HCT116 (cell line): ENCODE data around the gene PLP1. TPM values are rescaled to one million over a fixed set of nuclear protein-coding genes. Genes with fewer than 3 reads are reported as not detected.

ENCODE experiments used
- ATAC-seq: fragments of 200-7000 bp; cut with Tn5 transposase; 2 replicates; pipeline ENCODE4 v1.9.1; 2020; ENCODE audit warnings: mild to moderate bottlenecking, moderate library complexity
- BruUV-seq: library from RNA; stranded (reverse); fragments of 400-500 nt; replicated peaks from 2 replicates; lab custom pipeline; 2021; lab: Mats Ljungman, UMichigan
- CTCF ChIA-PET: fragments of 300-600 bp; sonication (Branson Sonifier 250); formaldehyde crosslinking; loops from one replicate; lab custom pipeline; 2021; ENCODE audit warnings: antibody characterized with exemption; lab: Charles Lee
- POLR2A ChIA-PET: fragments of 300-600, 350-600 bp; sonication (Branson Sonifier 250); formaldehyde crosslinking; loops from one replicate; lab custom pipeline; 2021; ENCODE audit warnings: antibody characterized with exemption; lab: Charles Lee
- RAD21 ChIA-PET, 2 experiments: fragments of 300-600 bp; sonication (Branson Sonifier 250); formaldehyde crosslinking; loops; one replicate each; lab custom pipeline; 2023; ENCODE audit warnings: low total read pairs in 2 of 2; ENCODE audit not compliant: uncharacterized antibody in 2 of 2, unreplicated experiment in 2 of 2, low non-redundant PET in 1 of 2; lab: Charles Lee
- DNase-seq: peaks from one replicate; pipeline ENCODE4 v3.0.0-alpha.2; 2010; ENCODE audit warnings: low read depth, low spot score
- H2AFZ ChIP-seq: fragments of 200-600 bp; shearing (Covaris generic), sonication (generic); 2 replicates; pipeline ENCODE4 v1.6.1; 2017; ENCODE audit warnings: low read depth, mixed run types, mixed read lengths, antibody characterized with exemption, low read length; ENCODE audit not compliant: poor library complexity, severe bottlenecking
- H3K27ac ChIP-seq: 2 replicates; pipeline ENCODE4 v1.5.1; 2012; ENCODE audit warnings: low read depth, low read length
- H3K27me3 ChIP-seq: fragments of 200-600 bp; sonication (generic); 2 replicates; pipeline ENCODE4 v1.6.1; 2016; ENCODE audit warnings: mixed run types, low read length, mixed read lengths; ENCODE audit not compliant: insufficient read depth
- H3K36me3 ChIP-seq, 2 experiments: fragments of 200-500 bp in 1 of 2; fragments of 200-600 bp in 1 of 2; sonication (Bioruptor generic) in 1 of 2; sonication (generic) in 1 of 2; 2 replicates each; pipeline versions ENCODE4 v1.5.1 to v1.6.1; 2014 to 2016; ENCODE audit warnings: low read length in 2 of 2, inconsistent platforms in 1 of 2, mixed read lengths in 1 of 2, mixed run types in 1 of 2; ENCODE audit not compliant: insufficient read depth in 2 of 2, control insufficient read depth in 1 of 2
- H3K4me1 ChIP-seq, 2 experiments: fragments of 200-600 bp in 1 of 2; sonication (generic) in 1 of 2; 2 replicates each; pipeline versions ENCODE4 v1.5.1 to v1.6.1; 2012 to 2017; ENCODE audit warnings: low read length in 2 of 2, inconsistent platforms in 1 of 2, mild to moderate bottlenecking in 1 of 2, mixed read lengths in 1 of 2, mixed run types in 1 of 2, moderate library complexity in 1 of 2; ENCODE audit not compliant: insufficient read depth in 2 of 2, control insufficient read depth in 1 of 2
- H3K4me2 ChIP-seq: fragments of 200-600 bp; sonication (generic); 2 replicates; pipeline ENCODE4 v1.6.1; 2017; ENCODE audit warnings: mixed run types, low read length, mixed read lengths
- H3K4me3 ChIP-seq, 2 experiments: fragments of 200-600 bp in 1 of 2; sonication (generic) in 1 of 2; replicated peaks in 1 of 2; 2 replicates each; pipeline ENCODE4 v1.5.1; 2011 to 2016; ENCODE audit warnings: low read length in 2 of 2, control low read depth in 1 of 2, low read depth in 1 of 2, mild to moderate bottlenecking in 1 of 2, mixed read lengths in 1 of 2, mixed run types in 1 of 2
- H3K79me2 ChIP-seq: fragments of 200-600 bp; sonication (generic); 2 replicates; pipeline ENCODE4 v1.6.1; 2017; ENCODE audit warnings: mild to moderate bottlenecking, mixed run types, low read length, moderate library complexity, mixed read lengths; ENCODE audit not compliant: insufficient read depth
- H3K9ac ChIP-seq: fragments of 200-600 bp; sonication (generic); 2 replicates; pipeline ENCODE4 v1.6.1; 2016; ENCODE audit warnings: low read length, mixed read lengths
- H3K9me2 ChIP-seq: fragments of 200-600 bp; sonication (generic), shearing (Covaris generic); 2 replicates; pipeline ENCODE4 v1.6.1; 2017; ENCODE audit warnings: mixed run types, mild to moderate bottlenecking, moderate library complexity; ENCODE audit not compliant: insufficient read depth
- H3K9me3 ChIP-seq, 2 experiments: fragments of 200-500 bp in 1 of 2; fragments of 200-600 bp in 1 of 2; sonication (Bioruptor generic) in 1 of 2; sonication (generic) in 1 of 2; 2 replicates each; pipeline ENCODE4 v1.6.1; 2014 to 2017; ENCODE audit warnings: low read length in 2 of 2, mixed read lengths in 2 of 2, inconsistent platforms in 1 of 2, low read depth in 1 of 2, mild to moderate bottlenecking in 1 of 2, mixed run types in 1 of 2, moderate library complexity in 1 of 2; ENCODE audit not compliant: control insufficient read depth in 1 of 2, insufficient read depth in 1 of 2
- H4K20me1 ChIP-seq: fragments of 200-600 bp; sonication (generic), shearing (Covaris generic); 2 replicates; pipeline ENCODE4 v1.6.1; 2017; ENCODE audit warnings: mixed run types, mild to moderate bottlenecking, moderate library complexity; ENCODE audit not compliant: insufficient read depth
- ATF3 ChIP-seq: IDR thresholded peaks from 2 replicates; pipeline ENCODE4 v1.6.1; 2012
- CBX3 ChIP-seq: IDR thresholded peaks from 2 replicates; pipeline ENCODE4 v1.6.1; 2012; ENCODE audit warnings: low read depth
- CEBPB ChIP-seq: IDR thresholded peaks from 2 replicates; pipeline ENCODE4 v1.6.1; 2012; ENCODE audit warnings: low read depth
- CTCF ChIP-seq, 3 experiments: fragments of 200-600 bp in 1 of 3; sonication (generic) in 1 of 3; IDR thresholded peaks in 2 of 3; conservative IDR thresholded peaks in 1 of 3; 2 replicates each; pipeline ENCODE4 v1.5.1; 2012 to 2017; ENCODE audit warnings: low read depth in 2 of 3, low read length in 2 of 3, antibody characterized with exemption in 1 of 3, borderline replicate concordance in 1 of 3, control low read depth in 1 of 3, mild to moderate bottlenecking in 1 of 3, mixed read lengths in 1 of 3, mixed run types in 1 of 3, moderate library complexity in 1 of 3; ENCODE audit not compliant: insufficient read depth in 1 of 3
- ELF1 ChIP-seq: IDR thresholded peaks from 2 replicates; pipeline ENCODE4 v1.6.1; 2012; ENCODE audit warnings: low read depth, borderline replicate concordance
- FOSL1 ChIP-seq: IDR thresholded peaks from 2 replicates; pipeline ENCODE4 v1.6.1; 2012; ENCODE audit warnings: low read depth
- MAX ChIP-seq: IDR thresholded peaks from 2 replicates; pipeline ENCODE4 v1.6.1; 2012
- POLR2A ChIP-seq: IDR thresholded peaks from 2 replicates; pipeline ENCODE4 v1.7.0; 2011; ENCODE audit warnings: borderline replicate concordance; ENCODE audit not compliant: insufficient read depth, insufficient read length; ENCODE audit errors: extremely low read depth
- POLR2AphosphoS5 ChIP-seq: IDR thresholded peaks from 2 replicates; pipeline ENCODE4 v1.6.1; 2011; ENCODE audit warnings: mild to moderate bottlenecking, low read depth, low read length, moderate library complexity
- RAD21 ChIP-seq: IDR thresholded peaks from 2 replicates; pipeline ENCODE4 v1.6.1; 2012; ENCODE audit warnings: low read depth, mild to moderate bottlenecking
- REST ChIP-seq: IDR thresholded peaks from 2 replicates; pipeline ENCODE4 v1.6.1; 2012; ENCODE audit warnings: low read depth
- SP1 ChIP-seq: IDR thresholded peaks from 2 replicates; pipeline ENCODE4 v1.6.1; 2012; ENCODE audit warnings: low read depth
- TCF7L2 ChIP-seq: IDR thresholded peaks from 2 replicates; pipeline ENCODE4 v1.7.0; 2011; ENCODE audit warnings: borderline replicate concordance, inconsistent platforms; ENCODE audit not compliant: insufficient read depth, insufficient read length; ENCODE audit errors: extremely low read depth
- ZBTB33 ChIP-seq: IDR thresholded peaks from 2 replicates; pipeline ENCODE4 v1.6.1; 2011; ENCODE audit warnings: mild to moderate bottlenecking, low read length, moderate library complexity; ENCODE audit not compliant: insufficient replicate concordance; ENCODE audit errors: extremely low read depth
- ZFX ChIP-seq: fragments of 450-650 bp; IDR thresholded peaks from 2 replicates; pipeline ENCODE4 v1.6.1; 2017
- intact Hi-C: fragments of 100-400 bp; cut with micrococcal nuclease; formaldehyde crosslinking; loops from 2 replicates; pipeline ENCODE4 v1.10.0; 2022
- total RNA-seq: library from RNA; stranded (reverse); gene quantifications from one replicate; pipeline ENCODE4 v1.2.1, GENCODE V29; 2021; ENCODE audit not compliant: unreplicated experiment

PLP1 gene
- total RNA-seq, 1 experiment from 2014 or later: not detected

GRCh38 chrX:103818842-103819619 is 42.4 kb downstream of the PLP1 start:
- no peak overlapping the region for H3K9ac ChIP-seq
- ChIA-PET POLR2A (no interaction called here), CTCF (interaction anchor here (1.7 kb wide), 1 partner anchor 286 kb away, joined by 6 read pairs; no protein-coding TSS in a partner anchor), RAD21 (no interaction called here)
- no peaks in the 10 kb centered on the region for H3K9me2 ChIP-seq
- H3K4me1 ChIP-seq: no peaks in the 10 kb centered on the region
- H4K20me1 ChIP-seq: no peaks in the 10 kb centered on the region
- no peak overlapping the region for H3K4me3 ChIP-seq
- H3K9me3 ChIP-seq: no peaks in the 10 kb centered on the region
- DNase-seq (no peak), ATAC-seq (no peak)
- H3K27me3 ChIP-seq: no peaks in the 10 kb centered on the region
- no peaks in the 10 kb centered on the region for H3K36me3 ChIP-seq
- no peaks in the 10 kb centered on the region for H3K79me2 ChIP-seq
- H3K27ac ChIP-seq: no peak overlapping the region
- no peak overlapping the region for H2AFZ ChIP-seq
- no peak overlapping the region for H3K4me2 ChIP-seq
- intact Hi-C loops: no loop called here
- TF ChIP-seq RAD21 (no peak), CTCF (IDR thresholded peaks at IDR 0.05 in 2 of 3, conservative IDR thresholded peaks at IDR 0.05 in 1 of 3; ENCODE audit: borderline replicate concordance in 1 of 3, insufficient read depth in 1 of 3, low read depth in 2 of 3, low read length in 2 of 3) (no peak), ELF1 (no peak), ZBTB33 (no peak), FOSL1 (no peak), MAX (no peak), POLR2A (no peak), TCF7L2 (no peak), SP1 (no peak), REST (no peak), ATF3 (no peak), CEBPB (no peak), ZFX (no peak), POLR2AphosphoS5 (no peak), CBX3 (no peak)
- BruUV-seq: no TSS peak
